ENCODE results near the gene CARMIL1.

The CARMIL1 gene

GRCh38 chr6:25640446-25640845, 361.3 kb downstream of the CARMIL1 start:
- TF ChIP-seq ZC3H10 (CRISPR knock-in tag; IDR thresholded peaks at IDR 0.05) (no peak), ARNTL (CRISPR knock-in tag; IDR thresholded peaks at IDR 0.05; ENCODE audit: borderline replicate concordance, low read depth) (no peak), PPARA (CRISPR knock-in tag; IDR thresholded peaks at IDR 0.05; ENCODE audit: borderline replicate concordance) (no peak), CSDC2 (CRISPR knock-in tag; IDR thresholded peaks at IDR 0.05) (no peak), RARB (CRISPR knock-in tag; IDR thresholded peaks at IDR 0.05) (no peak), SNAI2 (CRISPR knock-in tag; IDR thresholded peaks at IDR 0.05) (no peak), ZFP30 (CRISPR knock-in tag; IDR thresholded peaks at IDR 0.05) (no peak)
- no peak for ATAC-seq

DNA sequence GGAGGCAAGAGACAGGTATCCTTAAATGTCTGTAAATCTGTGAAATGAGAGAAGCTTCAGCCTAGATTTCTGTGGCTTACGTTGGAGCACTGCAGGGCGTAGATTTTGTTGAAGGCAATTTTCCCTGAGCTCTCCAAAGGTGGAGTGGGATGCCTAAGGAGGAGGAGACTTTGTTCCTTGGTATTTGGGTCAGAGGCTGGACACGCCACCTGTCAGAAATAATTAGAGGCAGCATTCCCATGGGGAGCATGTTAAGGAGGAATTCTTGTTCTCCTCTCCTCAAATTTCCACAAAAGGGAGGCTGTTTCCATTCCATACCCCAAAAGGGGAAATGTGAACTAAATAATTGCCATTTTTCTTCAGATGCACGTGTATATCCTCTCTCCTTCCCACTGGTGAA, 361.7 kb downstream of the CARMIL1 start:
- TF ChIP-seq TOX (CRISPR knock-in tag; IDR thresholded peaks at IDR 0.05; ENCODE audit: borderline replicate concordance) (no peak), TCF4 (CRISPR knock-in tag; IDR thresholded peaks at IDR 0.05; ENCODE audit: borderline replicate concordance) (no peak), ZFP3 (CRISPR knock-in tag; IDR thresholded peaks at IDR 0.05) (no peak), ZNF8 (CRISPR knock-in tag; IDR thresholded peaks at IDR 0.05) (no peak), PPARA (CRISPR knock-in tag; IDR thresholded peaks at IDR 0.05; ENCODE audit: borderline replicate concordance) (no peak), CREB5 (CRISPR knock-in tag; IDR thresholded peaks at IDR 0.05; ENCODE audit: low read depth) (no peak), ZNF70 (CRISPR knock-in tag; IDR thresholded peaks at IDR 0.05) (no peak), ESRRG (CRISPR knock-in tag; IDR thresholded peaks at IDR 0.05) (no peak), ISL1 (CRISPR knock-in tag; IDR thresholded peaks at IDR 0.05) (no peak), GLIS3 (CRISPR knock-in tag; IDR thresholded peaks at IDR 0.05) (no peak), ARNTL (CRISPR knock-in tag; IDR thresholded peaks at IDR 0.05; ENCODE audit: borderline replicate concordance, low read depth) (no peak)
- TF ChIP-seq, protein P1, sequence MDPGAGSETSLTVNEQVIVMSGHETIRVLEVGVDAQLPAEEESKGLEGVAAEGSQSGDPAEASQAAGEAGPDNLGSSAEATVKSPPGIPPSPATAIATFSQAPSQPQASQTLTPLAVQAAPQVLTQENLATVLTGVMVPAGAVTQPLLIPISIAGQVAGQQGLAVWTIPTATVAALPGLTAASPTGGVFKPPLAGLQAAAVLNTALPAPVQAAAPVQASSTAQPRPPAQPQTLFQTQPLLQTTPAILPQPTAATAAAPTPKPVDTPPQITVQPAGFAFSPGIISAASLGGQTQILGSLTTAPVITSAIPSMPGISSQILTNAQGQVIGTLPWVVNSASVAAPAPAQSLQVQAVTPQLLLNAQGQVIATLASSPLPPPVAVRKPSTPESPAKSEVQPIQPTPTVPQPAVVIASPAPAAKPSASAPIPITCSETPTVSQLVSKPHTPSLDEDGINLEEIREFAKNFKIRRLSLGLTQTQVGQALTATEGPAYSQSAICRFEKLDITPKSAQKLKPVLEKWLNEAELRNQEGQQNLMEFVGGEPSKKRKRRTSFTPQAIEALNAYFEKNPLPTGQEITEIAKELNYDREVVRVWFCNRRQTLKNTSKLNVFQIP (CRISPR knock-in tag; IDR thresholded peaks at IDR 0.05; ENCODE audit: borderline replicate concordance, low read depth): no peak
- TF ChIP-seq, protein P2, sequence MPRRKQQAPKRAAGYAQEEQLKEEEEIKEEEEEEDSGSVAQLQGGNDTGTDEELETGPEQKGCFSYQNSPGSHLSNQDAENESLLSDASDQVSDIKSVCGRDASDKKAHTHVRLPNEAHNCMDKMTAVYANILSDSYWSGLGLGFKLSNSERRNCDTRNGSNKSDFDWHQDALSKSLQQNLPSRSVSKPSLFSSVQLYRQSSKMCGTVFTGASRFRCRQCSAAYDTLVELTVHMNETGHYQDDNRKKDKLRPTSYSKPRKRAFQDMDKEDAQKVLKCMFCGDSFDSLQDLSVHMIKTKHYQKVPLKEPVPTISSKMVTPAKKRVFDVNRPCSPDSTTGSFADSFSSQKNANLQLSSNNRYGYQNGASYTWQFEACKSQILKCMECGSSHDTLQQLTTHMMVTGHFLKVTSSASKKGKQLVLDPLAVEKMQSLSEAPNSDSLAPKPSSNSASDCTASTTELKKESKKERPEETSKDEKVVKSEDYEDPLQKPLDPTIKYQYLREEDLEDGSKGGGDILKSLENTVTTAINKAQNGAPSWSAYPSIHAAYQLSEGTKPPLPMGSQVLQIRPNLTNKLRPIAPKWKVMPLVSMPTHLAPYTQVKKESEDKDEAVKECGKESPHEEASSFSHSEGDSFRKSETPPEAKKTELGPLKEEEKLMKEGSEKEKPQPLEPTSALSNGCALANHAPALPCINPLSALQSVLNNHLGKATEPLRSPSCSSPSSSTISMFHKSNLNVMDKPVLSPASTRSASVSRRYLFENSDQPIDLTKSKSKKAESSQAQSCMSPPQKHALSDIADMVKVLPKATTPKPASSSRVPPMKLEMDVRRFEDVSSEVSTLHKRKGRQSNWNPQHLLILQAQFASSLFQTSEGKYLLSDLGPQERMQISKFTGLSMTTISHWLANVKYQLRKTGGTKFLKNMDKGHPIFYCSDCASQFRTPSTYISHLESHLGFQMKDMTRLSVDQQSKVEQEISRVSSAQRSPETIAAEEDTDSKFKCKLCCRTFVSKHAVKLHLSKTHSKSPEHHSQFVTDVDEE (CRISPR knock-in tag; IDR thresholded peaks at IDR 0.05): no peak
- no peak for ATAC-seq

DNA sequence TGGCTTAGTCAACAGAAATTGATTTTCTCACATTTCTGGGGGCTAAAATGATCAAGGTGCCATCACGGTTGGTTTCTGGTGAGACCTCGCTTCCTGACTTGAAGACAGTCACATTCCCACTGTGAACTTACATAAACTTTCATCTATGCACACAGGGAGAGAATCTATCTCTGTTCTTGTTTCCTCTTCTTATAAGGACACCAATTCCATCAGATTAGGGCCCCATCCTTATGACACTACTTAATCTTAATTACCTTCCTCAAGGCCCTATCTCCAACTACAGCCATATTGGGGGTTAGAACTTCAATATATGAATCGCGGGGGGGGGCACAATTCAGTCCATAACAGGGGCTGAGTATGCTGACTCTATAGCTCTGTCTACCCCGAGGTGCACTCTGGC, 362.2 kb downstream of the CARMIL1 start:
- TF ChIP-seq PPARA (CRISPR knock-in tag; IDR thresholded peaks at IDR 0.05; ENCODE audit: borderline replicate concordance): no peak
- TF ChIP-seq SNAI2 (CRISPR knock-in tag; IDR thresholded peaks at IDR 0.05): no peak
- TF ChIP-seq ZNF565 (CRISPR knock-in tag; conservative IDR thresholded peaks at IDR 0.05; ENCODE audit: low read depth): no peak
- TF ChIP-seq OSR1 (CRISPR knock-in tag; IDR thresholded peaks at IDR 0.05): no peak
- no peak for TF ChIP-seq GLIS3 (CRISPR knock-in tag; IDR thresholded peaks at IDR 0.05)
- TF ChIP-seq ZNF70 (CRISPR knock-in tag; IDR thresholded peaks at IDR 0.05): no peak
- no peak for TF ChIP-seq RARB (CRISPR knock-in tag; IDR thresholded peaks at IDR 0.05)
- TF ChIP-seq, protein P2 (CRISPR knock-in tag; IDR thresholded peaks at IDR 0.05): no peak
- TF ChIP-seq ZFP30 (CRISPR knock-in tag; IDR thresholded peaks at IDR 0.05): no peak
- TF ChIP-seq ZC3H10 (CRISPR knock-in tag; IDR thresholded peaks at IDR 0.05): no peak
- TF ChIP-seq TOX (CRISPR knock-in tag; IDR thresholded peaks at IDR 0.05; ENCODE audit: borderline replicate concordance): no peak
- ATAC-seq: no peak
